Measurements from ENCODE around the gene MYCN. TPM values are rescaled to one million over a fixed set of nuclear protein-coding genes. Genes with fewer than 3 reads are reported as not detected.
A peak's percentile ranks its signal among the peaks of the same experiment; 100 is the strongest.

MYCN gene
- total RNA-seq, 6 experiments from 2014 or later = 0.07 to 0.35 (median 0.23) TPM; not detected in 2

GRCh38 chr2:15983496-15983895 lies 43.1 kb downstream of the MYCN start:
- no peaks in the 10 kb centered on the region for H3K36me3 ChIP-seq
- TF ChIP-seq CTCF (IDR thresholded peaks at IDR 0.05) = no peak
- no peak for TF ChIP-seq POLR2A (IDR thresholded peaks at IDR 0.05)
- H3K4me1 ChIP-seq = no peaks in the 10 kb centered on the region
- H3K27ac ChIP-seq = no peak overlapping the region
- no peak for DNase-seq
- intact Hi-C loops (cut with DNase I) = no loop called here
- 92% methylated on average over 2 of the region's 8 CpGs for WGBS (ENCODE audit: insufficient coverage, low coverage, low lambda C conversion rate, missing lambda C conversion rate)
- no peaks in the 10 kb centered on the region for H3K27me3 ChIP-seq
- H3K9me3 ChIP-seq = no peaks in the 10 kb centered on the region
- no peak overlapping the region for H3K4me3 ChIP-seq
- no peak for ATAC-seq

- peak in 1 of 4 donors; percentile 11 for ATAC-seq
- no peak for DNase-seq
- 93% methylated on average over 21 of the region's 43 CpGs for WGBS (ENCODE audit: insufficient coverage, low coverage, low lambda C conversion rate, missing lambda C conversion rate)
- H3K4me1 ChIP-seq = no peaks in the 10 kb centered on the region
- no peaks in the 10 kb centered on the region for H3K9me3 ChIP-seq
- no peak overlapping the region for H3K27ac ChIP-seq
- H3K27me3 ChIP-seq = no peaks in the 10 kb centered on the region
- H3K4me3 ChIP-seq = no peak overlapping the region
- TF ChIP-seq CTCF (IDR thresholded peaks at IDR 0.05) (no peak), POLR2A (IDR thresholded peaks at IDR 0.05) (no peak)
- intact Hi-C loops (cut with DNase I) = no loop called here
- no peaks in the 10 kb centered on the region for H3K36me3 ChIP-seq
These were observed 44.3 kb downstream of the MYCN start for GRCh38 chr2:15984368-15985255.

- intact Hi-C loops (cut with DNase I) = no loop called here
- ATAC-seq (no peak), DNase-seq (no peak)
- Histone ChIP-seq H3K36me3 (no peaks in the 10 kb centered on the region), H3K27me3 (no peaks in the 10 kb centered on the region), H3K4me3 (no peak overlapping the region), H3K9me3 (no peaks in the 10 kb centered on the region), H3K27ac (no peak overlapping the region), H3K4me1 (no peaks in the 10 kb centered on the region)
- 80% methylated on average over 1 of the region's 7 CpGs for WGBS (ENCODE audit: insufficient coverage, low coverage, low lambda C conversion rate, missing lambda C conversion rate)
- TF ChIP-seq POLR2A (IDR thresholded peaks at IDR 0.05) = no peak
- TF ChIP-seq CTCF (IDR thresholded peaks at IDR 0.05) = no peak
These were observed 45.2 kb downstream of the MYCN start for GRCh38 chr2:15985531-15985930.

- Histone ChIP-seq H3K27ac (no peak overlapping the region), H3K36me3 (no peaks in the 10 kb centered on the region), H3K9me3 (no peaks in the 10 kb centered on the region), H3K27me3 (no peaks in the 10 kb centered on the region), H3K4me1 (no peaks in the 10 kb centered on the region), H3K4me3 (no peak overlapping the region)
- ATAC-seq = no peak
- DNase-seq = no peak
- TF ChIP-seq CTCF (IDR thresholded peaks at IDR 0.05) = no peak
- intact Hi-C loops (cut with DNase I) = no loop called here
- 91% methylated on average over 4 of the region's 9 CpGs for WGBS (ENCODE audit: insufficient coverage, low coverage, low lambda C conversion rate, missing lambda C conversion rate)
These were observed 45.8 kb downstream of the MYCN start for GRCh38 chr2:15986068-15986560.
